ENCODE measurements around the gene MAP4K4.

DNA sequence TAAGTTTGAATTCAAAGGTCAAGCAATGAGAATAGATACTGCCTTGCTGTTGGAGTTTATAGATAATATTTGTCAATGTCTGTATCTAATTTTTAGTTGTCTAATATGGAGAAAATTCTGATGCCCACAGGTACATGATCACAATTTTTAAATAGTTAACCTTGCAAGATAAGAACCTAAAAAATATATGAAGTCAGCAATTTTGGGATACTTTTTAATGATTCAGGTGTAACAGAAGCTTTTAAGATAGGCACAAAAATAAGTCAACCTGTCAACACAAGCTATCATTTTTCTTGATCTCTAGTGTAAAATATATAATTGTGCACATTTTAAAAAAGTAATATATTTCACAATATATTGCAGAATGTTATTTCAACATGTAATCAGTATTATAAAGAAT lies 201.8 kb downstream of the MAP4K4 start:
- TF ChIP-seq GATA2 (IDR thresholded peaks at IDR 0.05; ENCODE audit: low read depth, low read length): no peak
- no peak for TF ChIP-seq GATA3 (IDR thresholded peaks at IDR 0.05; ENCODE audit: low read depth, low read length)

All from SH-SY5Y (cell line).